Measurements from ENCODE around the gene REG1A. TPM values are rescaled to one million over a fixed set of nuclear protein-coding genes. Genes with fewer than 3 reads are reported as not detected.

The REG1A gene
- total RNA-seq, 1 donor, result not detected

GRCh38 chr2:79103214-79103613, 17.1 kb upstream of the REG1A start:
- H3K4me3 ChIP-seq (ENCODE audit: low read depth, low read length), result no peak overlapping the region
- TF ChIP-seq CTCF (IDR thresholded peaks at IDR 0.05; ENCODE audit: insufficient read depth, low read depth, low read length), result no peak
- no peak for DNase-seq (ENCODE audit: low read depth)

- DNase-seq (ENCODE audit: low read depth), result no peak
- TF ChIP-seq CTCF (IDR thresholded peaks at IDR 0.05; ENCODE audit: insufficient read depth, low read depth, low read length), result no peak
- no peak overlapping the region for H3K4me3 ChIP-seq (ENCODE audit: low read depth, low read length)
These were observed 15.0 kb upstream of the REG1A start for GRCh38 chr2:79105259-79105658.

GRCh38 chr2:79112269-79112668, 8.0 kb upstream of the REG1A start:
- H3K4me3 ChIP-seq (ENCODE audit: low read depth, low read length), result no peak overlapping the region
- no peak for DNase-seq (ENCODE audit: low read depth)
- no peak for TF ChIP-seq CTCF (IDR thresholded peaks at IDR 0.05; ENCODE audit: insufficient read depth, low read depth, low read length)

- no peak for TF ChIP-seq CTCF (IDR thresholded peaks at IDR 0.05; ENCODE audit: insufficient read depth, low read depth, low read length)
- DNase-seq (ENCODE audit: low read depth), result no peak
- no peak overlapping the region for H3K4me3 ChIP-seq (ENCODE audit: low read depth, low read length)
These were observed 5.3 kb upstream of the REG1A start for GRCh38 chr2:79114797-79115494.

- no peak overlapping the region for H3K4me3 ChIP-seq (ENCODE audit: low read depth, low read length)
- no peak for DNase-seq (ENCODE audit: low read depth)
- no peak for TF ChIP-seq CTCF (IDR thresholded peaks at IDR 0.05; ENCODE audit: insufficient read depth, low read depth, low read length)
These were observed 3.0 kb upstream of the REG1A start for GRCh38 chr2:79116997-79117928.

GRCh38 chr2:79122676-79123075, 2.4 kb downstream of the REG1A start:
- no peak for TF ChIP-seq CTCF (IDR thresholded peaks at IDR 0.05; ENCODE audit: insufficient read depth, low read depth, low read length)
- no peak overlapping the region for H3K4me3 ChIP-seq (ENCODE audit: low read depth, low read length)
- no peak for DNase-seq (ENCODE audit: low read depth)
